DOHH2 (cell line): ENCODE measurements around the gene TFB1M.

Experiments
- CTCF ChIP-seq: fragments of 200-600 bp; sonication (generic); IDR thresholded peaks from one replicate; pipeline ENCODE4 v1.5.1; 2014; ENCODE audit warnings: antibody characterized with exemption, mild to moderate bottlenecking, low read depth, low read length; ENCODE audit not compliant: poor library complexity, severe bottlenecking
- EZH2phosphoT487 ChIP-seq: fragments of 200-600 bp; sonication (generic); IDR thresholded peaks from 2 replicates; pipeline ENCODE4 v1.6.1; 2017; ENCODE audit warnings: borderline replicate concordance, mild to moderate bottlenecking, antibody characterized with exemption, low read length, moderate library complexity, mixed read lengths

GRCh38 chr6:155341130-155341828 is 27.0 kb upstream of the TFB1M start:
- TF ChIP-seq CTCF (no peak), EZH2phosphoT487 (no peak)
